Bronchial epithelial cell (primary cell): ENCODE measurements around the gene ARHGDIA. TPM values are rescaled to one million over a fixed set of nuclear protein-coding genes. Genes with fewer than 3 reads are reported as not detected.
A peak's percentile ranks its signal among the peaks of the same experiment; 100 is the strongest.

Source experiments
- DNase-seq: peaks from one replicate; pipeline ENCODE4 v3.0.0-alpha.2; 2010; ENCODE audit warnings: low read depth
- FAIRE-seq: peaks from 2 replicates; lab custom pipeline; 2011; peaks lifted over from hg19 to GRCh38; lab: Jason Lieb, UNC
- H3K27me3 ChIP-seq: 2 replicates; pipeline ENCODE4 v1.5.1; 2011; ENCODE audit warnings: low read length; ENCODE audit not compliant: control insufficient read depth, insufficient read depth
- H3K36me3 ChIP-seq: 2 replicates; pipeline ENCODE4 v1.5.1; 2011; ENCODE audit warnings: low read length; ENCODE audit not compliant: control insufficient read depth, insufficient read depth
- H3K4me3 ChIP-seq: 2 replicates; pipeline ENCODE4 v1.5.1; 2011; ENCODE audit warnings: mild to moderate bottlenecking, low read depth, low read length, control low read depth
- CTCF ChIP-seq: IDR thresholded peaks from 2 replicates; pipeline ENCODE4 v1.5.1; 2011; ENCODE audit warnings: mild to moderate bottlenecking, moderate library complexity, low read length, control low read depth, inconsistent platforms; ENCODE audit not compliant: insufficient read depth, severe bottlenecking
- total RNA-seq: library from RNA; depleted of rRNA; stranded (reverse); fragments of >200 nt; gene quantifications from 2 replicates; pipeline ENCODE4 v1.2.1, GENCODE V29; 2014

Gene ARHGDIA
- total RNA-seq, 1 donor from 2014 or later, result 57.4 TPM

- no peaks in the 10 kb centered on the region for H3K27me3 ChIP-seq
- DNase-seq, result no peak
- TF ChIP-seq CTCF, result no peak
- no peak overlapping the region for H3K4me3 ChIP-seq
- FAIRE-seq, result no peak
- H3K36me3 ChIP-seq, result no peaks in the 10 kb centered on the region
These were observed 47.9 kb downstream of the ARHGDIA start for GRCh38 chr17:81822996-81823819.

GRCh38 chr17:81822312-81822637 is 48.9 kb downstream of the ARHGDIA start:
- Histone ChIP-seq H3K4me3 (no peak overlapping the region), H3K27me3 (no peaks in the 10 kb centered on the region), H3K36me3 (no peaks in the 10 kb centered on the region)
- DNase-seq, result no peak
- FAIRE-seq, result no peak
- no peak for TF ChIP-seq CTCF

GRCh38 chr17:81821603-81822311 is 49.4 kb downstream of the ARHGDIA start:
- Histone ChIP-seq H3K27me3 (no peaks in the 10 kb centered on the region), H3K4me3 (no peak overlapping the region), H3K36me3 (no peaks in the 10 kb centered on the region)
- TF ChIP-seq CTCF, result peak; percentile 81
- FAIRE-seq (no peak), DNase-seq (peak; percentile 53)

GRCh38 chr17:81821147-81821546 is 50.0 kb downstream of the ARHGDIA start:
- Histone ChIP-seq H3K36me3 (no peaks in the 10 kb centered on the region), H3K4me3 (no peak overlapping the region), H3K27me3 (no peaks in the 10 kb centered on the region)
- no peak for TF ChIP-seq CTCF
- DNase-seq (peak; percentile 48), FAIRE-seq (no peak)

- no peak for TF ChIP-seq CTCF
- H3K4me3 ChIP-seq, result no peak overlapping the region
- no peaks in the 10 kb centered on the region for H3K36me3 ChIP-seq
- no peaks in the 10 kb centered on the region for H3K27me3 ChIP-seq
- FAIRE-seq (no peak), DNase-seq (no peak)
These were observed 51.4 kb downstream of the ARHGDIA start for GRCh38 chr17:81819708-81820107.
